Measurements from ENCODE around the gene BMPR2. TPM values are rescaled to one million over a fixed set of nuclear protein-coding genes. Genes with fewer than 3 reads are reported as not detected.
"Not testable (repeated sequence)": the region's sequence is repeated elsewhere in the genome, so short reads cannot be mapped to it uniquely, and the experiment has no call there.

BMPR2 gene
- total RNA-seq, 1 experiment from 2014 or later, result 10.0 TPM

DNA sequence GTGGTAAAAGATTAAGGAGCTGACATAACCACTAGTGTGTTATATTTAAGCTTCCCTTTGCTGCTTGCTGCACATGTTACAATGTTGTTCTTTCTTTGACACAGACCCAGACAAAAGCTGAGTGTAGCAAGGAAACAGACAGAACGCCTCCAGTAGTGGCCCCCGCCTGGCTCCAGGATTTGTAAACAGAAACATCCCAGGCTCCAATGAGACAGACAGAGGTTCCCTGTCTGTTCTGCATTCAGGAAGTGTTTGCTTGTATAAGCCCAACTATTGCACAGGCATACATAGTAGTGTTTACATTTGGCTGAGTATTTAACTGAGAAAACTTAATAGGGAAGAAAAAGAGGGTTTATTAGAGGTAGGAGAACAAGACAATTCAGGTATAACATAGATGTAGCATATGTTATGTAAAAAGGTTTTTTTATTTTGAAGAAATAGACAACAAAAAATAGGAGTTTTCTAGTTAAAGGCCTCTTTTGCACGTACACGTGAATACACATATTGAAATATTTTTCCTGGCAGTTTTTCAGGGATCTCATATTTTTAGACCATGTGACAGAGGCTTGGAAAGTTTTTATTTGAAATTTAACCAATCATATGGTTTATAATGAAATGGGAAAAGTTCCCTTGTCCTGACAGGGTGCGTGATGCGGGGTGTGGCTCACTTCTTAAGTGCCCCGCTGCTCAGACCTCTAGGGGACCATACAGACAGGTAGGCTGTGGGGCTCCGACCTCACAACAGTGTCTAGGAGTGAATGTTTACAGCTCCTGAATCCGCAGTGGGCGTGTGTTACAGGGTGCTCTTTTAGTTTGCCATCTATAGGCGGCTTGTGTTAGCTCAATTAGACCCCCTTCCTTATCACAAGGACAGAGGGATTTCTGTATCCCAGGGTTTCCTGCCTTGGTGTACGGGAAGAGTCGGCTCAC lies 118.4 kb downstream of the BMPR2 start:
- peak; percentile 22 for DNase-seq
- ChIA-PET POLR2A (ENCODE audit: unreplicated experiment) (interaction anchor here (0.5 to 0.6 kb wide), 2 partner anchors 209 to 867 kb away, joined by 3 read pairs; no protein-coding TSS in a partner anchor), CTCF (interaction anchor here (0.7 kb wide), 1 partner anchor 126 kb away, joined by 3 read pairs; no protein-coding TSS in a partner anchor)
- H4K20me1 ChIP-seq (ENCODE audit: low read length), result no peaks in the 10 kb centered on the region
- H3K27ac ChIP-seq (ENCODE audit: low read length), result no peak overlapping the region
- TF ChIP-seq EZH2 (IDR thresholded peaks at IDR 0.05; ENCODE audit: low read length, unreplicated experiment), result no peak
- TF ChIP-seq EZH2phosphoT487 (IDR thresholded peaks at IDR 0.05; ENCODE audit: borderline replicate concordance, low read length), result no peak
- TF ChIP-seq, protein P1, sequence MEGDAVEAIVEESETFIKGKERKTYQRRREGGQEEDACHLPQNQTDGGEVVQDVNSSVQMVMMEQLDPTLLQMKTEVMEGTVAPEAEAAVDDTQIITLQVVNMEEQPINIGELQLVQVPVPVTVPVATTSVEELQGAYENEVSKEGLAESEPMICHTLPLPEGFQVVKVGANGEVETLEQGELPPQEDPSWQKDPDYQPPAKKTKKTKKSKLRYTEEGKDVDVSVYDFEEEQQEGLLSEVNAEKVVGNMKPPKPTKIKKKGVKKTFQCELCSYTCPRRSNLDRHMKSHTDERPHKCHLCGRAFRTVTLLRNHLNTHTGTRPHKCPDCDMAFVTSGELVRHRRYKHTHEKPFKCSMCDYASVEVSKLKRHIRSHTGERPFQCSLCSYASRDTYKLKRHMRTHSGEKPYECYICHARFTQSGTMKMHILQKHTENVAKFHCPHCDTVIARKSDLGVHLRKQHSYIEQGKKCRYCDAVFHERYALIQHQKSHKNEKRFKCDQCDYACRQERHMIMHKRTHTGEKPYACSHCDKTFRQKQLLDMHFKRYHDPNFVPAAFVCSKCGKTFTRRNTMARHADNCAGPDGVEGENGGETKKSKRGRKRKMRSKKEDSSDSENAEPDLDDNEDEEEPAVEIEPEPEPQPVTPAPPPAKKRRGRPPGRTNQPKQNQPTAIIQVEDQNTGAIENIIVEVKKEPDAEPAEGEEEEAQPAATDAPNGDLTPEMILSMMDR (conservative IDR thresholded peaks at IDR 0.05; ENCODE audit: low read depth, low read length), result no peak
- H3K9ac ChIP-seq (ENCODE audit: low read length), result no peak overlapping the region
- H3K4me2 ChIP-seq (ENCODE audit: low read length), result no peak overlapping the region
- no peaks in the 10 kb centered on the region for H3K9me3 ChIP-seq (ENCODE audit: low read length)
- intact Hi-C loops (cut with micrococcal nuclease), result no loop called here
- peak; percentile 99 for ATAC-seq
- no peaks in the 10 kb centered on the region for H3K27me3 ChIP-seq (ENCODE audit: low read length)
- no peaks in the 10 kb centered on the region for H3K79me2 ChIP-seq (ENCODE audit: low read length)
- BruUV-seq (replicated peaks), result no TSS peak
- H3K4me1 ChIP-seq (ENCODE audit: insufficient read depth, low read length), result peaks cover 7% of the 10 kb centered on the region; the same call in 1 of the 2 replicates
- no peaks in the 10 kb centered on the region for H3K9me2 ChIP-seq (replicated peaks; ENCODE audit: low read length)
- H2AFZ ChIP-seq (ENCODE audit: low read length), result no peak overlapping the region
- H3K4me3 ChIP-seq (ENCODE audit: low read length), result no peak overlapping the region
- H3F3A ChIP-seq (ENCODE audit: low read length, unreplicated experiment), result no peaks in the 10 kb centered on the region
- no peaks in the 10 kb centered on the region for H3K36me3 ChIP-seq (ENCODE audit: low read depth, low read length)

DNA sequence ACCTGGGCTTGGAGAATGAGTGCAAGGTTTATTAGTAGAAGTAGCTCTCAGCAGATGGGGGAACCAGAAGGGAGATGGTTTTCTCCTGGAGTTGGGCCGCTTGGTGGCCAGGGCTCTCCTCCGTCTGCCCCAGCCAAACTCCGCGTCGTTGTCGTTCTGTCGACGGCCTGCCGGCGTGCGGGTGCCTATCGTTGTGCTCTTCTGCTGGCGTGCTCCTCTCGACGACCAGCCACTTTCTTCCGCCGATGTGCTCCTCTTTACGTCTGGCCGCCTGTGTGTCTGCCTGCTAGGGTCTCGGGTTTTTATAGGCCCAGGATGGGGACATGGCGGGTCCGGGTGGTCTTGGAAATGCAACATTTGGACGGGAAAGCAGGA lies 119.1 kb downstream of the BMPR2 start:
- Histone ChIP-seq H3K4me2 (ENCODE audit: low read length) (no peak overlapping the region), H3K79me2 (ENCODE audit: low read length) (no peaks in the 10 kb centered on the region), H3K9me3 (ENCODE audit: low read length) (no peaks in the 10 kb centered on the region), H3K27me3 (ENCODE audit: low read length) (no peaks in the 10 kb centered on the region), H3K9ac (ENCODE audit: low read length) (no peak overlapping the region), H3K36me3 (ENCODE audit: low read depth, low read length) (no peaks in the 10 kb centered on the region), H3K4me1 (ENCODE audit: insufficient read depth, low read length) (peaks cover 7% of the 10 kb centered on the region; the same call in 1 of the 2 replicates), H3K4me3 (ENCODE audit: low read length) (no peak overlapping the region), H3F3A (ENCODE audit: low read length, unreplicated experiment) (no peaks in the 10 kb centered on the region), H3K27ac (ENCODE audit: low read length) (no peak overlapping the region), H4K20me1 (ENCODE audit: low read length) (no peaks in the 10 kb centered on the region), H3K9me2 (replicated peaks; ENCODE audit: low read length) (no peaks in the 10 kb centered on the region), H2AFZ (ENCODE audit: low read length) (no peak overlapping the region)
- no TSS peak for BruUV-seq (replicated peaks)
- CTCF ChIA-PET, result no interaction called here
- ATAC-seq (no peak), DNase-seq (no peak)
- intact Hi-C loops (cut with micrococcal nuclease), result no loop called here
- POLR2A ChIA-PET (ENCODE audit: unreplicated experiment), result no interaction called here
- TF ChIP-seq, protein P1 (conservative IDR thresholded peaks at IDR 0.05; ENCODE audit: low read depth, low read length), result no peak
- no peak for TF ChIP-seq EZH2phosphoT487 (IDR thresholded peaks at IDR 0.05; ENCODE audit: borderline replicate concordance, low read length)
- no peak for TF ChIP-seq EZH2 (IDR thresholded peaks at IDR 0.05; ENCODE audit: low read length, unreplicated experiment)

DNA sequence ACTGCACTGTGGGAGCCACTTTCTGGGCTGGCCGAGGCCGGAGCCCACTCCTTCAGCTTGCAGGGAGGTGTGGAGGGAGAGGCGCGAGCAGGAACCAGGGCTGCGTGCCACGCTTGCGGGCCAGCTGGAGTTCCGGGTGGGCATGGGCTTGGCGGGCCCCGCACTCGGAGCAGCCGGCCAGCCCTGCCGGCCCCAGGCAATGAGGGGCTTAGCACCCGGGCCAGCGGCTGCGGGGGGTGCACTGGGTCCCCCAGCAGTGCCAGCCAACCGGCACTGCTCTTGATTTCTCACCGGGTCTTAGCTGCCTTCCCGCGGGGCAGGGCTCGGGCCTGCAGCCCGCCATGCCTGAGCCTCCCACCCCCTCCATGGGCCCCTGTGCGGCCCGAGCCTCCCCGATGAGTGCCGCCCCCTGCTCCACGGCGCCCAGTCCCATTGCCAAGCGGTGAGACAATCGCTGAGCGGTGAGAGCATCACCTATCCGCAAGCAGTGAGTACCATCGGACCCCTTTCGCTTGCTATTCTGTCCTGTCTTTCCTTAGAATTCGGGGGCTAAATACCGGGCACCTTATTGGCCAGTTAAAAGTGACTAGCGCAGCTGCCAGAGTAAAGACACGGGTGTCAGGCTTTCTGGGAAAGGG lies 120.8 kb downstream of the BMPR2 start:
- H3K4me3 ChIP-seq (ENCODE audit: low read length); CTCF ChIA-PET; POLR2A ChIA-PET (ENCODE audit: unreplicated experiment); H3K36me3 ChIP-seq (ENCODE audit: low read depth, low read length); H3K9ac ChIP-seq (ENCODE audit: low read length); H4K20me1 ChIP-seq (ENCODE audit: low read length); H3K4me2 ChIP-seq (ENCODE audit: low read length); H3K27me3 ChIP-seq (ENCODE audit: low read length); H3K27ac ChIP-seq (ENCODE audit: low read length); BruUV-seq (replicated peaks); ATAC-seq; DNase-seq; intact Hi-C loops (cut with micrococcal nuclease); H3K9me2 ChIP-seq (replicated peaks; ENCODE audit: low read length); H3F3A ChIP-seq (ENCODE audit: low read length, unreplicated experiment); H3K4me1 ChIP-seq (ENCODE audit: insufficient read depth, low read length); H3K9me3 ChIP-seq (ENCODE audit: low read length); H3K79me2 ChIP-seq (ENCODE audit: low read length); H2AFZ ChIP-seq (ENCODE audit: low read length): not testable (repeated sequence)

DNA sequence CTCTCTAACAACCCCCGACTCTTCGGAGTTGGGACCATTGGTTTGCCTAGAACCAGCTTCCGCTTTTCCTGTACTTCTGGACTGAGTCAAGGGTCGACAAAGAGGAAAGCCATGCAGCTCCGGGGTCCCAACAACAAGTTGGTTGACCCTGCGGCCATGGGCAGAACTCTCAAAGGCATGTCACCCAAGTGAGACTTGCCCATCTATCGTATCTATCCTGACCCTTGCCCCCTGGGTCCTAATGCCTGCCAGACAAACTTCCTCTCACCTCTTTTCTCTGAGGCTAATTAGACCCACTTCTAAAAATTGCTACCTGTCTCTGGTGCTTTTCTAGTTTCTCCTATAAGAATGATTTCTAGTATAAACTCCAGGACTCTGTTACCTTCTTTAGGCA lies 121.3 kb downstream of the BMPR2 start:
- H3F3A ChIP-seq (ENCODE audit: low read length, unreplicated experiment); H4K20me1 ChIP-seq (ENCODE audit: low read length); H2AFZ ChIP-seq (ENCODE audit: low read length); H3K27ac ChIP-seq (ENCODE audit: low read length); H3K4me2 ChIP-seq (ENCODE audit: low read length); H3K36me3 ChIP-seq (ENCODE audit: low read depth, low read length); BruUV-seq (replicated peaks); POLR2A ChIA-PET (ENCODE audit: unreplicated experiment); H3K27me3 ChIP-seq (ENCODE audit: low read length); CTCF ChIA-PET; H3K4me1 ChIP-seq (ENCODE audit: insufficient read depth, low read length); ATAC-seq; H3K9me2 ChIP-seq (replicated peaks; ENCODE audit: low read length); intact Hi-C loops (cut with micrococcal nuclease); H3K9me3 ChIP-seq (ENCODE audit: low read length); DNase-seq; H3K79me2 ChIP-seq (ENCODE audit: low read length); H3K9ac ChIP-seq (ENCODE audit: low read length); H3K4me3 ChIP-seq (ENCODE audit: low read length): not testable (repeated sequence)

DNA sequence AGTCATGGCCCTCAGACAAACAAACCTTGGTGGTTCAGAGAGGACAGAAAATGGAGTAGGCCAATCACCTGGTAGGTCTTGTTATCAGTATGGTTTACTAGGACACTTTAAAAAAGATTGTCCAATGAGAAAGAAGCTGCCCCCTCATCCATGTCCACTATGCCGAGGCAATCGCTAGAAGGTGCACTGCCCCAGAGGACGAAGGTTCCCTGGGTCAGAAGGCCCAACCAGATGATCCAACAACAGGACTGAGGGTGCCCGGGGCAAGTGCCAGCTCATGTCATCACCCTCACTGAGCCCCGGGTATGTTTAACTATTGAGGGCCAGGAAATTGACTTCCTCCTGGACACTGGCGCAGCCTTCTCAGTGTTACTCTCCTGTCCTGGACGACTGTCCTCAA lies 123.7 kb downstream of the BMPR2 start:
- H3K79me2 ChIP-seq (ENCODE audit: low read length); H3K4me1 ChIP-seq (ENCODE audit: insufficient read depth, low read length); H4K20me1 ChIP-seq (ENCODE audit: low read length); ATAC-seq; H3K36me3 ChIP-seq (ENCODE audit: low read depth, low read length); H2AFZ ChIP-seq (ENCODE audit: low read length); BruUV-seq (replicated peaks); H3K9ac ChIP-seq (ENCODE audit: low read length); DNase-seq; H3K4me3 ChIP-seq (ENCODE audit: low read length); H3F3A ChIP-seq (ENCODE audit: low read length, unreplicated experiment); H3K27ac ChIP-seq (ENCODE audit: low read length); intact Hi-C loops (cut with micrococcal nuclease); H3K27me3 ChIP-seq (ENCODE audit: low read length); H3K9me3 ChIP-seq (ENCODE audit: low read length); H3K9me2 ChIP-seq (replicated peaks; ENCODE audit: low read length); H3K4me2 ChIP-seq (ENCODE audit: low read length); CTCF ChIA-PET: not testable (repeated sequence)
- POLR2A ChIA-PET (ENCODE audit: unreplicated experiment), result interaction anchor here (0.6 kb wide), 1 partner anchor 17 kb away, joined by 5 read pairs; no protein-coding TSS in a partner anchor

Data from PC-3 (cell line).